CD4-positive, alpha-beta memory T cell (primary cell): ENCODE results near the gene CCDC88B. TPM values are rescaled to one million over a fixed set of nuclear protein-coding genes. Genes with fewer than 3 reads are reported as not detected.
"Not testable (repeated sequence)": the region's sequence is repeated elsewhere in the genome, so short reads cannot be mapped to it uniquely, and the experiment has no call there.

Experiments
- CTCF ChIA-PET: fragments of 350-600 bp; sonication (Branson Sonifier 250); formaldehyde crosslinking; loops from one replicate; lab custom pipeline; 2021; ENCODE audit warnings: inconsistent platforms; ENCODE audit not compliant: partially characterized antibody; lab: Charles Lee
- POLR2A ChIA-PET: fragments of 350-600 bp; sonication (Branson Sonifier 250); formaldehyde crosslinking; loops from one replicate; lab custom pipeline; 2021; ENCODE audit not compliant: partially characterized antibody; lab: Charles Lee
- DNase-seq, 5 donors: peaks; one replicate each; pipeline versions ENCODE4 v3.0.0 to v3.0.0-alpha.2; 2020 to 2022; ENCODE audit warnings: mixed read lengths in 1 of 5
- H3K27ac ChIP-seq: one replicate; pipeline ENCODE4 v1.7.0; 2013; ENCODE audit warnings: low read depth, low read length
- H3K27me3 ChIP-seq: 2 replicates; pipeline ENCODE4 v1.7.0; 2013; ENCODE audit warnings: mild to moderate bottlenecking, low read length, moderate library complexity; ENCODE audit not compliant: insufficient read depth
- H3K36me3 ChIP-seq: 2 replicates; pipeline ENCODE4 v1.7.0; 2013; ENCODE audit warnings: mild to moderate bottlenecking, low read length, moderate library complexity; ENCODE audit not compliant: insufficient read depth
- H3K4me1 ChIP-seq: 2 replicates; pipeline ENCODE4 v1.7.0; 2013; ENCODE audit warnings: mild to moderate bottlenecking, low read length, moderate library complexity; ENCODE audit not compliant: insufficient read depth
- H3K4me3 ChIP-seq, 2 donors: one replicate each; pipeline ENCODE4 v1.7.0; 2013; ENCODE audit warnings: low read length in 2 of 2, mild to moderate bottlenecking in 1 of 2
- H3K9me3 ChIP-seq, 2 donors: one replicate each; pipeline ENCODE4 v1.7.0; 2013; ENCODE audit warnings: low read length in 2 of 2, control low read depth in 1 of 2; ENCODE audit not compliant: control insufficient read depth in 1 of 2
- H3K27ac Mint-ChIP-seq, 7 donors: one replicate each; pipeline ENCODE4 v1.8.0; 2020 to 2021; ENCODE audit warnings: mixed read lengths in 7 of 7, mild to moderate bottlenecking in 6 of 7, inconsistent platforms in 3 of 7, moderate library complexity in 3 of 7
- H3K27me3 Mint-ChIP-seq, 2 donors: one replicate each; pipeline ENCODE4 v1.8.0; 2020 to 2021; ENCODE audit warnings: mixed read lengths in 2 of 2
- H3K36me3 Mint-ChIP-seq, 2 donors: one replicate each; pipeline ENCODE4 v1.8.0; 2020 to 2021; ENCODE audit warnings: mixed read lengths in 2 of 2, inconsistent platforms in 1 of 2, mild to moderate bottlenecking in 1 of 2
- H3K4me1 Mint-ChIP-seq, 4 donors: one replicate each; pipeline ENCODE4 v1.8.0; 2020 to 2021; ENCODE audit warnings: mixed read lengths in 4 of 4, mild to moderate bottlenecking in 1 of 4
- H3K4me3 Mint-ChIP-seq, 8 donors: one replicate each; pipeline ENCODE4 v1.8.0; 2020 to 2021; ENCODE audit warnings: mixed read lengths in 8 of 8, mild to moderate bottlenecking in 7 of 8, moderate library complexity in 6 of 8, inconsistent platforms in 3 of 8
- H3K9me3 Mint-ChIP-seq, 8 donors: one replicate each; pipeline ENCODE4 v1.8.0; 2020 to 2021; ENCODE audit warnings: mixed read lengths in 8 of 8, mild to moderate bottlenecking in 5 of 8, inconsistent platforms in 3 of 8, moderate library complexity in 1 of 8
- intact Hi-C: fragments of 100-400 bp; cut with micrococcal nuclease; formaldehyde crosslinking; loops from one replicate; pipeline ENCODE4 v1.15.1; 2023
- polyA plus RNA-seq, 2 donors: library from polyadenylated mRNA; unstranded; fragments of 300-500 nt; fragmentation: Illumina TruSeq; gene quantifications; one replicate each; pipeline ENCODE4 v1.2.3, GENCODE V29; 2021
- total RNA-seq, 2 experiments: library from RNA; stranded (reverse); gene quantifications; one replicate each; pipeline ENCODE4 v1.2.3, GENCODE V29; 2021

Gene CCDC88B
- total and polyA plus RNA-seq, 4 experiments from 2014 or later = 6.8 to 73.0 (median 53.9) TPM

DNA sequence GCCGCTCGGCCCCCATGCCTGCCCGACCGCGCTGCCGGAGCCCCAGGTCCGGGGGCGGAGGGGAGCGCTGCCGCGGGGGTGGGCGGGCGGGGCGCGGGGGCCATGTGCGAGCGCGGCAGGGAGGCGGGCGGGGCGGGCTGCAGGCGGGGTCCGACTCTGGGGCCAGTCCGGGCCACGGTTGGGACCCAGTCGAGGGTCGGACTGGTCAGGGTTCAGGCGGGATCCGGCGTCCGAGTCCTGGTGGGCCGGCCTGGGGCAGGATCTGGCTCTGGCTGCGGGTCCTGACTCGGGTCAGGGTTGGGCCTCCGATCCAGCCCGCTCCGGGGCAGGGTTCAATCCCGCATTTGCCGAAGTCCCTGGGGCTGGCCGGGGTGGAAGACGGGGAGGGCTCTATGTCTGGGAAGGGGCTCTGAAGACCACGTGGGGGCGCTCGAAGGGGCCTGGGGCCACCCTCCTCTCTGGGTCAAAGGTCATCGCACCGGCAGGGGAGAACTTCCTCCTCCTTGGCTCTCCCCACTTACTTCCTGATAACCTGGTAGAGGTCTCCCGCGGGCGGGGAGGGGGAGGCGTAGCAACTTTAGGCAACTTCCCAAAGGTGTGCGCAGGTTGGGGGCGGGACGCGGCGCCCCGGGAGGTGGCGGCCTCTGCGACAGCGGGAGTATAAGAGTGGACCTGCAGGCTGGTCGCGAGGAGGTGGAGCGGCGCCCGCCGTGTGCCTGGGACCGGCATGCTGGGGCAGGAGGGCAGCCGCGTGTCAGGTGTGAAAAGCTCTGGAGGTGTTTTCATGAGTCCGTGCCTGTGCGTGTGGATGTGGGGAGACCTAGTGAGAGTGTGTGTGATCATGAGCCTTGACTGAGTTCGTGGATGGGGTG is 34.1 kb upstream of the CCDC88B start:
- ChIA-PET POLR2A (interaction anchor here (0.9 to 8.6 kb wide), 13 partner anchors 11 to 467 kb away, joined by 3 to 192 read pairs (median 21); partner anchors contain the start of genes BAD, FERMT3, FKBP2 and GPR137), CTCF (interaction anchor here (5.8 to 7.8 kb wide), 5 partner anchors 11 to 100 kb away, joined by 45 to 367 read pairs (median 92); partner anchors contain the start of genes FERMT3, NUDT22, PLCB3 and PPP1R14B)
- Histone ChIP-seq H3K27me3 (peaks cover 6% of the 10 kb centered on the region), H3K36me3 (no peaks in the 10 kb centered on the region), H3K27ac (peak overlapping the region; percentile 66), H3K9me3 (no peaks in the 10 kb centered on the region), H3K4me1 (peaks cover 27% of the 10 kb centered on the region), H3K4me3 (peak overlapping the region; percentile 33 to 75)
- Mint-ChIP-seq H3K36me3 (peaks cover 0 to 13% of the 10 kb centered on the region in 2 donors), H3K27me3 (peaks cover under 1 to 4% of the 10 kb centered on the region in 2 donors), H3K4me3 (peak overlapping the region; percentile 88 to 96 (median 94)), H3K4me1 (peaks cover 11 to 36% (median 22%) of the 10 kb centered on the region in 4 donors), H3K27ac (peak overlapping the region; percentile 91 to 97 (median 95)), H3K9me3 (no peaks in the 10 kb centered on the region)
- intact Hi-C loops = loop anchor here (1.0 to 10.0 kb wide), 8 partner anchors 11 to 467 kb away; partner anchors contain the start of genes CCDC88B, FKBP2, MARK2 and PPP1R14B
- DNase-seq = peak; percentile 55 to 79 (median 63)

DNA sequence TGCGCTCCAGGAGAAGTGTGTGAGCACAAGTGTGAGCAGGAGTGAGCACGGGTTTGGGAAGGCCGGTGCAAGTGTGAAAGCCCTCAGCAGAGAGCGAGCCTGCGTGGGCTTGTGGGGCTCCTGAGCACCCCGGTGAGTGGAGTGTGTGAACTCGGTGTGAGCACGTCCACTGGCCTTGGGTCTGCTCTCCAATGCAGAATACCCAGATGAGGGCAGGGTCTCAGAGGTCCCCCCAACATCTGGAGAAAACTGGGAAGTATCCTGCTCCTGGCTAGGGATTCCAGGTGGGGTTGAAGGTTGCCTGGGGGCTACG is 33.5 kb upstream of the CCDC88B start:
- DNase-seq = no peak
- Histone ChIP-seq H3K4me3 (peak overlapping the region; percentile 33 to 75), H3K4me1 (peaks cover 22% of the 10 kb centered on the region), H3K27ac (peak overlapping the region; percentile 66), H3K36me3 (no peaks in the 10 kb centered on the region), H3K27me3 (peaks cover 5% of the 10 kb centered on the region), H3K9me3 (no peaks in the 10 kb centered on the region)
- peaks cover 0 to 15% of the 10 kb centered on the region in 2 donors for H3K36me3 Mint-ChIP-seq
- peak overlapping the region; percentile 88 to 96 (median 94) for H3K4me3 Mint-ChIP-seq
- POLR2A ChIA-PET = interaction anchor here (1.2 to 8.6 kb wide), 5 partner anchors 11 to 101 kb away, joined by 3 to 192 read pairs (median 124); partner anchors contain the start of genes BAD, FERMT3, GPR137 and PRDX5
- H3K27me3 Mint-ChIP-seq = peaks cover 0 to 1% of the 10 kb centered on the region in 2 donors
- H3K27ac Mint-ChIP-seq = peak overlapping the region; percentile 91 to 97 (median 95)
- intact Hi-C loops = loop anchor here (10.0 kb wide), 1 partner anchor 302 kb away; no protein-coding TSS in a partner anchor
- CTCF ChIA-PET = interaction anchor here (6.8 to 7.8 kb wide), 2 partner anchors 11 to 59 kb away, joined by 54 to 121 read pairs; partner anchors contain the start of genes PLCB3, PPP1R14B, PRDX5 and TRMT112
- no peaks in the 10 kb centered on the region for H3K9me3 Mint-ChIP-seq
- peaks cover 10 to 35% (median 22%) of the 10 kb centered on the region in 4 donors for H3K4me1 Mint-ChIP-seq

DNA sequence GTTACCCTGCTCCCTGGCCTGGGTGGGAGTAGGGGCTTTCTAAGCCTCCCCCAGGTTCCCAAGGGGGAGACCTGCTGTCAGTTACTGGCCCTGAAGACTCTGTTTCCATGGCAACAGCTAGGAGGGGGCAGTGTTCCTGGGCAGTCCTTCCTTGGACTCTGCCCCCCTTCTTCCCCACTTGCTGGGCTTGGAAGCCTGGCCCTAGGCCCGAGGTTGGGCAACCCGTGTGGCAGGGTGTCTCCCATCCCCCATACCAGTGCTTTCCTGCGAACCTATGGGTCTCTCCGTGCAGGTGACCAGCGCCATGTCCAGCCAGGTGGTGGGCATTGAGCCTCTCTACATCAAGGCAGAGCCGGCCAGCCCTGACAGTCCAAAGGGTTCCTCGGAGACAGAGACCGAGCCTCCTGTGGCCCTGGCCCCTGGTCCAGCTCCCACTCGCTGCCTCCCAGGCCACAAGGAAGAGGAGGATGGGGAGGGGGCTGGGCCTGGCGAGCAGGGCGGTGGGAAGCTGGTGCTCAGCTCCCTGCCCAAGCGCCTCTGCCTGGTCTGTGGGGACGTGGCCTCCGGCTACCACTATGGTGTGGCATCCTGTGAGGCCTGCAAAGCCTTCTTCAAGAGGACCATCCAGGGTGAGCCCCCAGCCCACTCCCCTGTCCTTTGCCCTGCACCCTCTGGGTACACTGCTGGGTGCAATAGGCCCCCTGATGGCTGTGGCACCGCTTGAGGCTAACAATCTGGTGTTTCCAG is 33.0 kb upstream of the CCDC88B start:
- H3K9me3 Mint-ChIP-seq = no peaks in the 10 kb centered on the region
- DNase-seq = no peak
- peak overlapping the region; percentile 66 for H3K27ac ChIP-seq
- peak overlapping the region in 5 of 7 donors; percentile 19 to 95 (median 57) for H3K27ac Mint-ChIP-seq
- no peaks in the 10 kb centered on the region for H3K27me3 ChIP-seq
- ChIA-PET POLR2A (interaction anchor here (1.2 to 8.6 kb wide), 5 partner anchors 10 to 101 kb away, joined by 3 to 192 read pairs (median 124); partner anchors contain the start of genes BAD, FERMT3, GPR137 and PRDX5), CTCF (interaction anchor here (6.8 to 7.8 kb wide), 2 partner anchors 10 to 60 kb away, joined by 54 to 121 read pairs; partner anchors contain the start of genes PLCB3, PPP1R14B, PRDX5 and TRMT112)
- peak overlapping the region; percentile 33 to 75 for H3K4me3 ChIP-seq
- H3K4me1 ChIP-seq = peaks cover 22% of the 10 kb centered on the region
- peaks cover 0 to 1% of the 10 kb centered on the region in 2 donors for H3K27me3 Mint-ChIP-seq
- H3K36me3 ChIP-seq = no peaks in the 10 kb centered on the region
- intact Hi-C loops = loop anchor here (10.0 kb wide), 1 partner anchor 302 kb away; no protein-coding TSS in a partner anchor
- H3K36me3 Mint-ChIP-seq = peaks cover 0 to 15% of the 10 kb centered on the region in 2 donors
- no peaks in the 10 kb centered on the region for H3K9me3 ChIP-seq
- H3K4me3 Mint-ChIP-seq = peak overlapping the region; percentile 88 to 96 (median 94)
- H3K4me1 Mint-ChIP-seq = peaks cover 10 to 31% (median 22%) of the 10 kb centered on the region in 4 donors

DNA sequence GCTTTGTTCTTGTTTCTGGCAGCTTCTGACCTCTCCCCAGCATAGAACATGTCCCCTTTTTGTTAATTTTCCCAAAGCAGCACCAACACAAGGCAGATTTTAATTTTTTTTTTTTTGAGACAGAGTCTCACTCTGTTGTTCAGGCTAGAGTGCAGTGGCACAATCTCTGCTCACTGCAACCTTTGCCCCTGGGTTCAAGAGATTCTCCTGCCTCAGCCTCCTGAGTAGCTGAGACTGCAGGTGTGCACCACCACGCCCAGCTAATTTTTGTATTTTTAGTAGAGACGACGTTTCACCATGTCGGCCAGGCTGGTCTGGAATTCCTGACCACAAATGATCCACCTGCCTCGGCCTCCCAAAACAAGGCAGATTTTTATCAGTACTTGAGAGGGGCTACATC is 32.2 kb upstream of the CCDC88B start:
- peak overlapping the region in 7 of 8 donors; percentile 26 to 65 (median 52) for H3K4me3 Mint-ChIP-seq
- H3K9me3 ChIP-seq, H3K27ac ChIP-seq, DNase-seq, H3K36me3 ChIP-seq, H3K4me3 ChIP-seq, H3K27me3 Mint-ChIP-seq, H3K27me3 ChIP-seq, H3K9me3 Mint-ChIP-seq: not testable (repeated sequence)
- H3K4me1 Mint-ChIP-seq = peaks cover 13 to 35% (median 25%) of the 10 kb centered on the region in 4 donors
- peaks cover 22% of the 10 kb centered on the region for H3K4me1 ChIP-seq
- peak overlapping the region in 6 of 7 donors; percentile 36 to 90 (median 62) for H3K27ac Mint-ChIP-seq
- ChIA-PET CTCF (interaction anchor here (7.8 kb wide), 1 partner anchor 9 kb away, joined by 54 read pairs; the partner anchor contains the start of genes PRDX5 and TRMT112), POLR2A (interaction anchor here (7.9 to 8.6 kb wide), 2 partner anchors 9 to 102 kb away, joined by 124 to 192 read pairs; partner anchors contain the start of genes FERMT3, PRDX5 and TRMT112)
- H3K36me3 Mint-ChIP-seq = peaks cover 1 to 19% of the 10 kb centered on the region in 2 donors
- intact Hi-C loops = loop anchor here (10.0 kb wide), 1 partner anchor 303 kb away; no protein-coding TSS in a partner anchor

DNA sequence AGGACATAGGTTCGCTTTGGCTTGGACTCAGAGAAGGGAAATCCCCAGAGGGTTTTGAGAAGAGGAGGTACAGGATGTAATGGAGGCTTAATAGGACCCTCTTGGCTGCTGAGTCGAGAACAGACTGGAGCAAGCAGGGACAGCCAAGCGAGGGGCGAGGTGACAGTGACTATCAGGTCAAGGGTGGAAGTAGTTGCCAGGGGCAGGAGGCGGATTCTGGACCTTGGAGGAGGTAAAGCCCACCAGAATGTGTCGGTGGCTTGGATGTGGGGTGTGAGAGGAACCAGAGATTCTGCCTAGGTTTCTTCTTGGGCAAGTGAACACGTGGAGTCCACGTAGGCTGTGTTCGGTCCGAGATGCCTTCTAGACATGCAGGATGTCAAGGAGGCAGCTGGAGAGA is 27.1 kb upstream of the CCDC88B start:
- H3K4me1 ChIP-seq = peaks cover 14% of the 10 kb centered on the region
- H3K4me1 Mint-ChIP-seq = peaks cover 13 to 33% (median 22%) of the 10 kb centered on the region in 4 donors
- intact Hi-C loops = no loop called here
- H3K9me3 Mint-ChIP-seq = peaks cover 0 to 2% (median 0%) of the 10 kb centered on the region in 8 donors
- no peaks in the 10 kb centered on the region for H3K27me3 ChIP-seq
- H3K4me3 ChIP-seq = no peak overlapping the region
- no peak overlapping the region for H3K4me3 Mint-ChIP-seq
- no peaks in the 10 kb centered on the region for H3K9me3 ChIP-seq
- H3K27ac Mint-ChIP-seq = peak overlapping the region in 6 of 7 donors; percentile 16 to 84 (median 65)
- H3K36me3 Mint-ChIP-seq = peaks cover 11 to 31% of the 10 kb centered on the region in 2 donors
- H3K27ac ChIP-seq = no peak overlapping the region
- DNase-seq = no peak
- peaks cover 12% of the 10 kb centered on the region for H3K36me3 ChIP-seq
- H3K27me3 Mint-ChIP-seq = no peaks in the 10 kb centered on the region
- POLR2A ChIA-PET = no interaction called here
- CTCF ChIA-PET = interaction anchor here (1.2 kb wide), 1 partner anchor 106 kb away, joined by 3 read pairs; the partner anchor contains the start of gene FERMT3

GRCh38 chr11:64313491-64314145 is 26.4 kb upstream of the CCDC88B start:
- POLR2A ChIA-PET = no interaction called here
- H3K27me3 Mint-ChIP-seq = no peaks in the 10 kb centered on the region
- H3K36me3 ChIP-seq = peaks cover 12% of the 10 kb centered on the region
- peaks cover 11 to 33% of the 10 kb centered on the region in 2 donors for H3K36me3 Mint-ChIP-seq
- intact Hi-C loops = no loop called here
- H3K27ac ChIP-seq = no peak overlapping the region
- no peak for DNase-seq
- H3K4me3 Mint-ChIP-seq = no peak overlapping the region
- peaks cover 15 to 40% (median 24%) of the 10 kb centered on the region in 4 donors for H3K4me1 Mint-ChIP-seq
- peaks cover 14% of the 10 kb centered on the region for H3K4me1 ChIP-seq
- H3K9me3 ChIP-seq = no peaks in the 10 kb centered on the region
- peak overlapping the region in 2 of 7 donors; percentile 72 to 74 for H3K27ac Mint-ChIP-seq
- CTCF ChIA-PET = interaction anchor here (1.2 kb wide), 1 partner anchor 107 kb away, joined by 3 read pairs; the partner anchor contains the start of gene FERMT3
- peaks cover 0 to 2% (median 0%) of the 10 kb centered on the region in 8 donors for H3K9me3 Mint-ChIP-seq
- H3K4me3 ChIP-seq = no peak overlapping the region
- no peaks in the 10 kb centered on the region for H3K27me3 ChIP-seq
